Measurements from ENCODE around the gene DIAPH2. TPM values are rescaled to one million over a fixed set of nuclear protein-coding genes. Genes with fewer than 3 reads are reported as not detected.

DIAPH2 gene
- total RNA-seq, 1 donor from 2014 or later = 7.9 TPM

DNA sequence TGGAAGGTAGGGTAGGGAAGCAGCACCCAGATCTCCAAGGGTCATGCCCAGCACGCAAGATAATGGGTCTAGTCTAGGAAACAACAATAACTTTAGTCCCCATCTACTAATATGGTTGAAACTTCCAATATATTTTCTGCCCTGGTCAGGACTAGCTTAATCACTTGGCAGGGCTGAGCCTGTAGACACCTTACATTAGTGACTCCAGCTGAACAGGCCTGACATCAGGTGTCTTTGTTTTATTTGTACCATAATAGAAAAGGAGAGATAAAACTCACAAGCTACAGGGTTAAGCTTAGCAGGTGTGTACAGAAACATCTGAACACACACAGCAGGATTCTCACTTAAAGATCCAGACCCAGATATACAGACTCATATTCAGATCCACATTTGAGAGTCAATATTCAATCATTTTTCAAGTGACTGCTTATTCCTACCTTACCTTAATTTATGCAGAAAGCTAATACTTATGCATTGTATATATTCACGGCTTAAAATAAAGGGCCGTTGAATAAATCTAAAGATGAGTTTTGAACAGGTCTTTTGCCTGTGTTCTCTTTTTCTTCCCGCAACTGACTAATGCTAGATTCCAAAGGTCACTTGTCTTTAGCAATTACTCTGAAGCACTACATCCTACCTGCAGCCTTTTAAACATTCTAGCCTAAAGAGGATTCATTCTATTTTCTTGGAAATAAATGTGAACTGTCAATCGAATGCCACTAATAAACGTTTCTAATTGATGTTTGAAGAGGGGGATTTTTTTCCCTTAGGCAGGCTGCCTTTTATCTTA, 944.4 kb downstream of the DIAPH2 start:
- TF ChIP-seq, protein P1, sequence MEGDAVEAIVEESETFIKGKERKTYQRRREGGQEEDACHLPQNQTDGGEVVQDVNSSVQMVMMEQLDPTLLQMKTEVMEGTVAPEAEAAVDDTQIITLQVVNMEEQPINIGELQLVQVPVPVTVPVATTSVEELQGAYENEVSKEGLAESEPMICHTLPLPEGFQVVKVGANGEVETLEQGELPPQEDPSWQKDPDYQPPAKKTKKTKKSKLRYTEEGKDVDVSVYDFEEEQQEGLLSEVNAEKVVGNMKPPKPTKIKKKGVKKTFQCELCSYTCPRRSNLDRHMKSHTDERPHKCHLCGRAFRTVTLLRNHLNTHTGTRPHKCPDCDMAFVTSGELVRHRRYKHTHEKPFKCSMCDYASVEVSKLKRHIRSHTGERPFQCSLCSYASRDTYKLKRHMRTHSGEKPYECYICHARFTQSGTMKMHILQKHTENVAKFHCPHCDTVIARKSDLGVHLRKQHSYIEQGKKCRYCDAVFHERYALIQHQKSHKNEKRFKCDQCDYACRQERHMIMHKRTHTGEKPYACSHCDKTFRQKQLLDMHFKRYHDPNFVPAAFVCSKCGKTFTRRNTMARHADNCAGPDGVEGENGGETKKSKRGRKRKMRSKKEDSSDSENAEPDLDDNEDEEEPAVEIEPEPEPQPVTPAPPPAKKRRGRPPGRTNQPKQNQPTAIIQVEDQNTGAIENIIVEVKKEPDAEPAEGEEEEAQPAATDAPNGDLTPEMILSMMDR (IDR thresholded peaks at IDR 0.05; ENCODE audit: insufficient read depth, low read length, severe bottlenecking) = no peak
- no peak for FAIRE-seq
- no peak overlapping the region for H3K4me3 ChIP-seq (ENCODE audit: low read depth, low read length)
- H3K36me3 ChIP-seq (ENCODE audit: control insufficient read depth, insufficient read depth, low read length) = no peaks in the 10 kb centered on the region
- no peak for DNase-seq (ENCODE audit: low read depth)
- H3K27me3 ChIP-seq (ENCODE audit: control insufficient read depth, insufficient read depth, low read length) = no peaks in the 10 kb centered on the region

DNA sequence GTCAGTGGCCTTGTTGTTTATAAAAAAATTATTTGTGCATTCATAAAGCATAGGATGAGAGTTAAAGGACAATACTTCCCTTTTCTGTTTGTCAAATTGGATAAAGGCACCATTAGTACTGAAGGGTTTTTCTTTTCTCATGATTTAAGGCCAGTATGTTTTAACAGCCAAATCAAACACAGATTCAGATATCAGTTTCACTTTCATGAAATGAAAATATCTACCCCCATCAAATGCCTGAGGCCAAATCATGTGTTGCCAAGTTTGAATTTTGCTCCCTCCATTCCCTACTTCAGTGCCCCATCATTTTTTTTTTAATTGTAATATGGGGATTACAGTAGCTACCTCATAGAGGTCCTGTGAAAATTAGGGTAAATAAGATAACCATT, 944.9 kb downstream of the DIAPH2 start:
- no peaks in the 10 kb centered on the region for H3K36me3 ChIP-seq (ENCODE audit: control insufficient read depth, insufficient read depth, low read length)
- TF ChIP-seq, protein P1 (IDR thresholded peaks at IDR 0.05; ENCODE audit: insufficient read depth, low read length, severe bottlenecking) = no peak
- H3K4me3 ChIP-seq (ENCODE audit: low read depth, low read length) = no peak overlapping the region
- DNase-seq (ENCODE audit: low read depth) = no peak
- no peak for FAIRE-seq
- H3K27me3 ChIP-seq (ENCODE audit: control insufficient read depth, insufficient read depth, low read length) = no peaks in the 10 kb centered on the region

DNA sequence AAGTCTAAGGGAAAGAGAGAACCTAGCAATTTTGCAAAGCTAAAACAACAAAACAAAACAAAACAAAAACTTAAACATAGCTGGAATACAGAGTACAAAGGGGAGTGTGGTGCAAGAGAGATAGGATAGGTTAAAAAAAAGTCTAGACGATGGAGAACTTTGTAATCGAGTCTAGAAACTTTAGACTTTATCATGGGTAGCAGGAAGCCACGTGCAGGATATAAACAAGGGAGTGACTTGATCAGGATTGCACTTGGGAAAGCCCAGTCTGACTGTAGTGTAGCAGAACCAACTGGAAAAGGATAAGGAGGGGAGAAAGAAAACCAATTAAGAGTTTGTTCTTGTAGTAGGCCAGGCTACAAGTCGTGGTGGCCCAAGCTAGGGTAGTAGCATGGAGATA, 949.2 kb downstream of the DIAPH2 start:
- no peak for FAIRE-seq
- H3K27me3 ChIP-seq (ENCODE audit: control insufficient read depth, insufficient read depth, low read length) = no peaks in the 10 kb centered on the region
- DNase-seq (ENCODE audit: low read depth) = no peak
- no peak overlapping the region for H3K4me3 ChIP-seq (ENCODE audit: low read depth, low read length)
- TF ChIP-seq, protein P1 (IDR thresholded peaks at IDR 0.05; ENCODE audit: insufficient read depth, low read length, severe bottlenecking) = no peak
- no peaks in the 10 kb centered on the region for H3K36me3 ChIP-seq (ENCODE audit: control insufficient read depth, insufficient read depth, low read length)

DNA sequence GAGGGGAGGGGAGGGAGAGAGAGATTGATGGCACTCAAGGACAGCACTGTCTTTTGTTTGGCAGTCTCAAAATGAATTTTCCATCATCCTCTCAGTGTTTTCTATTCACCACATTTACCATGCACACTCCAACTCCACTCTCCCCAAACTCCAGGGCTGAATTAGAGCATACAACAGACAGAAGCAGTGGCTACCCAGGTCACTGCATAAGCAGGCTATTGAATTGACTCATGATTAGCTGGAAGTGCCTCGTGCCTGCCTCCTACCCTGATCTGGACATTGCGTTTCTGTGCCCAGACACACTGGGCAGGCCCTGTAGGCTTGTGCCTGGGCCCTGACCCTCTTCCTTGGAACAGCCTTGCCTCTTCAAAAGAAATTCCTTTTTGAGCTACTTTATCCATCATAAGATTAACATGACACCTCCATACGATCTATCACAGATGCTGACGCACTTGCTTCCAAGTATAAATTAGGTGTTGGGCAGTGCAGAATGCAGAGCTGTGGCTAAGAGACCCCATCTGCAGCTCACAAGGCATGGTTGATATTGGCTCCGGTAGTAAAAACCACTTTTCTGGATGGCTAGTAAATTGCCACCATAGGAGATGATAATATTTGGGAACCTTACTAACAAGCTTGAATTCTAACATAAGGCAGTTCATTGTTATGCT, 952.0 kb downstream of the DIAPH2 start:
- FAIRE-seq = no peak
- DNase-seq (ENCODE audit: low read depth) = no peak
- Histone ChIP-seq H3K4me3 (ENCODE audit: low read depth, low read length) (no peak overlapping the region), H3K36me3 (ENCODE audit: control insufficient read depth, insufficient read depth, low read length) (no peaks in the 10 kb centered on the region), H3K27me3 (ENCODE audit: control insufficient read depth, insufficient read depth, low read length) (no peaks in the 10 kb centered on the region)
- TF ChIP-seq, protein P1 (IDR thresholded peaks at IDR 0.05; ENCODE audit: insufficient read depth, low read length, severe bottlenecking) = no peak

DNA sequence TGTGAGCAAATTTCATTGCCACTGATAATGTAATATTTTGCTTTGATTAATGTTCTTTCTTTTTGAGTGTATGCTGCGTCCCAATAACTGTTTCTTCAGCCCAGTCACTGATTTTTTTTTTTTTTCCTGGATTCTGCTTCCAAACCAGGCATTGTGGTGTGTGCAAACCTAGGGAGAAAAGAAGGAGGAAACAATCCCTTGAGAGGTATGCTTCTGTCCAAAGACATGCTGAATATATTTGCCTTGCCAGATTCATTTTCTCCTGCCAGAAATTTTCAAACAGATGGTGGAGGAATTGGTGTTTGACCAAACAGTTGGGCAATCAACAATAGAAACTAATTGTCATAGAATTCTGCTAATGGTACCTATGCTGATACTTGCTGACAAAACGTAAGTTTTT, 952.6 kb downstream of the DIAPH2 start:
- H3K36me3 ChIP-seq (ENCODE audit: control insufficient read depth, insufficient read depth, low read length) = no peaks in the 10 kb centered on the region
- TF ChIP-seq, protein P1 (IDR thresholded peaks at IDR 0.05; ENCODE audit: insufficient read depth, low read length, severe bottlenecking) = no peak
- DNase-seq (ENCODE audit: low read depth) (no peak), FAIRE-seq (no peak)
- H3K4me3 ChIP-seq (ENCODE audit: low read depth, low read length) = no peak overlapping the region
- no peaks in the 10 kb centered on the region for H3K27me3 ChIP-seq (ENCODE audit: control insufficient read depth, insufficient read depth, low read length)
